NCI-H2107 (cell line): ENCODE data around the gene DPM3.

Source experiments
- DNase-seq: peaks from one replicate; lab custom pipeline; 2025; lab: John Stamatoyannopoulos, UW

The DPM3 gene

DNA sequence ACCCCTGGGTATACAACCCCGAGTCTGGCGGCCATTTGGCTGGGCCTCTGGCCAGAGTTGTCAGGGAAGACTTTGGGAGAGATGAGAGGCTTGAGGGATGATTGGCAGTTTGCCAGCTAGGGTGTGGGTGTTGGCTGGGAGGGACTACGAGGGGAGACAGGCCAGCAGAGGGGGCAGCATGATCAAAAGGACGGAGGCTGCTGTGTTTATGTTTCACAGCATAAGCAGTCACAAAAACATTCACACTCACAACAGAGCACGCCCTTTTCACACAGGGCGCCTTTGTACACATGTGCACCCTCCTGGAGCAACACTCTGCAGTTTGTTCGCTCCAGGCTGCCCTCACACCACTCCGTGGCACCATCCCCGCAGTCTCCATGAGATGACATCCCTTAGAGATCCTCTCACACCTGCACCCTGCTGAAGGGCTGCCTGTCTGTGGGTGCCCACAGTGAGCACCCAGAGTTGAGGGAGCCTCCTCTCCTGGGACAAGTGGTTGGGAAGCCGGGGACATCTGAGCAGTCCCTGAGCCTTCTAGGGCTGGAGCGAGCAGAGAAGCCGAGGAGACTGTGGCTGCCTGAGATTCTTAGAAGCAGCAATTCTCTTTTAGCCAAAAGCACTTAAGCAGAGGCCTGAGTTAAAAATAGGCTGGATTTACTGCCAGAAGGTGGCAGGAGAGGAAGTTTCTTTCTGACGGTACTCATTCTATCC, 46.3 kb downstream of the DPM3 start:
- DNase-seq: no peak

DNA sequence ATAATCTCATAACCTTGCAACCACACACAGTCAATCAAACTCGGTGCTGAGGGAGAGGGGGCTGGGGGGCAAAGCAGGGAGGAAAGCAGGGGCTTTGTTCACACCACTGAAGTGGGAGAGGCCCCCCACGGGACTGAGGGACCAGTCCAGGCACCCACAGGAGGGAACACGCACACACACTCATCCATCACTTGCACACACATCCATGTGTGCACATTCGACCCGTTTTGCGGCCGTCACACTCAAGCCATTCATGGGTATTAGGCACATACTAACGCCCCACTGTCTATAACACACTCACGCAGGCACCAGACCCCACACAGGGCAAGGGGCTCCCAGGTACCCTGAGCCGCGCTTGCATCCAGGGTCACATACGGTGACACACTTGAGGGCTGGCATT, 47.7 kb downstream of the DPM3 start:
- DNase-seq: no peak

DNA sequence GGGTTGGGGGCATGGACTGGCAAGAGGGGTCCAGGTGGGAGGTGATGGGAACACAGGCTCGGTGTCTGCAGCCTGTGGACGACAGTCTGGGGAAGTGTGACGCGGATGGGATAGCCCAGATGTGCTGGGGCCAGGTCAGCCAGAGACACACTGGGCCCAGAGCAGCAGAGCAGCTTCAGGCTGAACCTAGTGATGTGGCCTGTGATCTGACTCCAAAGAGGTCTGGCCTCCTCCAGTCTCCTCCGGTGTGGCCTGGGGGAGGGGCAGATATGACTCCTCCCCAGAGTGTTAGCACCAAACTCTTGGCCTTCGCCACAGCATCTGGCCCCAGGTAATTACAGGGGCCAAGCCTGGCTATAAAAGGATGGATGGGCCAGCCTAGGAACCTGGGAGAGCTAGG, 48.2 kb downstream of the DPM3 start:
- no peak for DNase-seq

DNA sequence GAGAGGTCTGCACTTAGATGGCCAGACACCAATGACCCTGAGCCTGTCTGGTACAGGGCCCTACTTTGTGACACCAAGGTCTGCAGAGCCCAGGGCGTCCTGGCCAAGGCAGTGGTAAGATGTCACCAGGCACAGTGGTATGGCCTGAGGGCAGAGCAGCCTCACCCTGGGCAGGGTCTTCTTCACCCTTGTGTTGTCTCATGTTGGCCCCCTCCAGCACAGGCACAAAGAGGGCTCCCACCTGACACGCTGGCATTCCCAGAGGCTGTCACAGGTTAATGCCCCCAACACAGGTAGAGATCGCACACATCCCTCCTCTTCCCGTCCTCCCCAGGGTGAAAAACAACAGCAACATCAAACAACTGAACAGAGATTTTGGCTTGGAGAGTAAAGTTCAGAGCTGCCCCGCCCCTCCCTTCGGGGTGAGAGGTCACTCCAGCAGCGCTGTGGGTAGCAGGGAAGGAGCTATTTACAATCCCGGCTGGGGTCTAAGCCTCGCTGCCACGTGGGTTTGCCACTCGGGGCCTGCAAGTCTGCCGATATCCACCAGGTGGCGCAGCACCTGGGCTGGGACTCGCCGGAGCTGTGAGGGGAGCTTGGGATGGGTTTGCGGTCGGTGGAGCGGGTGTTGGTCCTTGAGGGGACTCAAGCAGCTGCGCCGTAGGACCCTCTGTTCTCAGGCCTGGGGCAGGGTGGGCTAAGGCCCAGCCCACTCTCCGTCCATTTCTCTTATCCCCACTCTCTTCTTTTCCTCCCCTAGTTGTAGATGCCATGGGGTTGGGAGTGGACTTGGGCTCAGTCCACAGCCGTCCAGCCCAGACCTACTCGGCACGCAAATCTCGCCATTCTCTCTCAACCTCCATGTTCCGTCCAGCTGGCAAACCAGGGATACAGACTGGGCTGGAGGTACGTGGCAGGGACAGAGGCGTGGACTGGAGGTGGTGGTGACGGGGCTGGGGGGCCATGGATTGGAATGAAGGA, 49.0 kb downstream of the DPM3 start:
- peak; percentile 48 for DNase-seq
